Measurements from ENCODE around the gene KLHDC3.

- TF ChIP-seq, protein P1, sequence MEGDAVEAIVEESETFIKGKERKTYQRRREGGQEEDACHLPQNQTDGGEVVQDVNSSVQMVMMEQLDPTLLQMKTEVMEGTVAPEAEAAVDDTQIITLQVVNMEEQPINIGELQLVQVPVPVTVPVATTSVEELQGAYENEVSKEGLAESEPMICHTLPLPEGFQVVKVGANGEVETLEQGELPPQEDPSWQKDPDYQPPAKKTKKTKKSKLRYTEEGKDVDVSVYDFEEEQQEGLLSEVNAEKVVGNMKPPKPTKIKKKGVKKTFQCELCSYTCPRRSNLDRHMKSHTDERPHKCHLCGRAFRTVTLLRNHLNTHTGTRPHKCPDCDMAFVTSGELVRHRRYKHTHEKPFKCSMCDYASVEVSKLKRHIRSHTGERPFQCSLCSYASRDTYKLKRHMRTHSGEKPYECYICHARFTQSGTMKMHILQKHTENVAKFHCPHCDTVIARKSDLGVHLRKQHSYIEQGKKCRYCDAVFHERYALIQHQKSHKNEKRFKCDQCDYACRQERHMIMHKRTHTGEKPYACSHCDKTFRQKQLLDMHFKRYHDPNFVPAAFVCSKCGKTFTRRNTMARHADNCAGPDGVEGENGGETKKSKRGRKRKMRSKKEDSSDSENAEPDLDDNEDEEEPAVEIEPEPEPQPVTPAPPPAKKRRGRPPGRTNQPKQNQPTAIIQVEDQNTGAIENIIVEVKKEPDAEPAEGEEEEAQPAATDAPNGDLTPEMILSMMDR (IDR thresholded peaks at IDR 0.05): no peak
- no peak for TF ChIP-seq POLR2A (IDR thresholded peaks at IDR 0.05)
Measured at GRCh38 chr6:42969934-42970333, 44.1 kb upstream of the KLHDC3 start.

Data from right lobe of liver (tissue), 4 donors.